ENCODE data around the gene BAZ1B. TPM values are rescaled to one million over a fixed set of nuclear protein-coding genes. Genes with fewer than 3 reads are reported as not detected.

Gene BAZ1B
- total and polyA plus RNA-seq, 2 of the 4 experiments (the other 2 are of a cell fraction): 20.2 to 45.0 TPM

DNA sequence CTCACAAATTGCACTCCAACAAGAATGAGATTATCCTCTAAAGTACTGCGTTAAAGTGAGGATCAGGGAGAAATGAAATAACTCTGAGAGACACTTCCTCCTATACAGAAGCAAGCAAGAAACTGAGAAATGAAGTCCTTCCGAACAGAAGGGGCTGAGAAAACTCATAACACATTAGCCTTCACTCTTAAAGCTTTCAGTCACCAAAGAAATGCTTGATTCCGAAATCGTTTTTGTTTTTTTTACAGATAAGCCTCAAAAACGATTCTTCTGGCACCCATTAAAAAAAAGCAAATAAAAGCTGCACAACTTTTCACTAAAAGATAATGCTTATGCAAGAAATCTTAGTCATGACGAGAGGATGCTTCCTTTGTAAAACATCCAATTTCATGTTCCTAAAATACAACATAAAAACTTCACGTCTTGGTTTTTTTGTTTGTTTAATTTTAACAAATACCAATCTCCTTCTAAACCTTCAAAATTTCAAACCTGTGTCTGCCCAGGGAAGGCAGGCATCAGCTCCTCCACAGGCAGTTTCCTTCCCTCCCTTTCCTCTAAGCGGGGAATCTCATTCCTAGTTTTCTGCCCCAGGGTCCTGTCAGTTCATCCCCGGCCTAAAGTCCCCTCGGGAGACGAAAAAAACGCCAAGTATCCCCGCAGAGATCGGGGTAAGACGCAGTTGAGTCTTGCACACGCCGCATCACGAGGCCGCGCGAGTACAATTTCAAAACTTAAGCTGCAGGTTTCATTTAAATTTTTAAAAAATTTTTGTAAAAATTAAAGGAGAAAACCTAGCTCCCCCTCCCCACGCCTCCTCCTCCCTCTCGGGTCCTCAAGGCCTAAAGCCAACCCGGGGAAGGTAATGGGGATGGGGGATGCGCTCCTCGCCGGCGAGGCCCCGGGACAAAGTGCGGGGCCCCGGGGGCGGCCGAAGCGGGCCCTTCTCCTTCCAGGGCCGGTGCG is 1.1 kb downstream of the BAZ1B start:
- H3K4me3 ChIP-seq (ENCODE audit: insufficient read depth, low read depth, low read length): peak overlapping the region; percentile 60
- H3K4me1 ChIP-seq (ENCODE audit: control insufficient read depth, insufficient read depth, low read length): peaks cover 6% of the 10 kb centered on the region
- H3K4me2 ChIP-seq (ENCODE audit: low read depth, low read length): peak overlapping the region; percentile 89
- no peak for ATAC-seq (ENCODE audit: low read depth)
- H3K23ac ChIP-seq (ENCODE audit: low read depth, low read length): peak overlapping the region; percentile 92
- H4K91ac ChIP-seq (ENCODE audit: insufficient read depth, low read depth, low read length): peak overlapping the region; percentile 20
- H3K14ac ChIP-seq (replicated peaks; ENCODE audit: low read depth, low read length): peak overlapping the region; percentile 54
- WGBS, 2 experiments (ENCODE audit: extremely low coverage in 2 of 2, insufficient read length in 1 of 2): 0% methylated on average over 15 of the region's 36 CpGs; no CpG with 5 or more reads in 1 of the 2 experiments
- peak overlapping the region; percentile 50 for H3K18ac ChIP-seq (ENCODE audit: low read depth, low read length)
- H3K4ac ChIP-seq (ENCODE audit: low read depth, low read length): peak overlapping the region; percentile 73
- H3K9me3 ChIP-seq (ENCODE audit: control insufficient read depth, insufficient read depth, low read length): no peaks in the 10 kb centered on the region
- H2AFZ ChIP-seq (replicated peaks; ENCODE audit: low read length, poor library complexity): peak overlapping the region; percentile 93
- H3K36me3 ChIP-seq (ENCODE audit: control insufficient read depth, insufficient read depth, low read length): peaks cover 8% of the 10 kb centered on the region
- in situ Hi-C loops (cut with MboI; ENCODE audit: low sequenced_read_pairs) (no loop called here), intact Hi-C loops (cut with micrococcal nuclease) (loop anchor here (5.0 kb wide), 1 partner anchor 146 kb away; the partner anchor contains the start of gene VPS37D), dilution Hi-C loops (cut with HindIII; ENCODE audit: low sequenced_read_pairs, unreplicated experiment) (no loop called here)
- peak overlapping the region; percentile 20; a peak in 3 of 4 replicates for H4K8ac ChIP-seq (ENCODE audit: low read depth in 2 of 2, low read length in 2 of 2)
- ChIA-PET CTCF (interaction anchor here (0.7 to 0.8 kb wide), 2 partner anchors 26 to 196 kb away, joined by 3 read pairs; no protein-coding TSS in a partner anchor), POLR2A (ENCODE audit: unreplicated experiment) (interaction anchor here (0.6 kb wide), 2 partner anchors 56 to 183 kb away, joined by 7 to 10 read pairs; no protein-coding TSS in a partner anchor)
- peak overlapping the region; percentile 61 for H3K56ac ChIP-seq (ENCODE audit: extremely low read depth, insufficient read depth, low read length)
- H3K79me1 ChIP-seq (ENCODE audit: low read depth in 1 of 2, low read length in 2 of 2): peaks cover 0 to 22% of the 10 kb centered on the region in 2 experiments; a peak in 2 of 4 replicates
- H3K9ac ChIP-seq (ENCODE audit: low read depth, low read length): peak overlapping the region; percentile 99
- peaks cover 45% of the 10 kb centered on the region for H4K20me1 ChIP-seq (ENCODE audit: insufficient read depth, low read length)
- BruUV-seq (replicated peaks): no TSS peak
- no peaks in the 10 kb centered on the region for H3K27me3 ChIP-seq (ENCODE audit: control insufficient read depth, insufficient read depth, low read length)
- peak overlapping the region; percentile 78 for H2AK5ac ChIP-seq (ENCODE audit: low read depth, low read length)
- H2BK20ac ChIP-seq (ENCODE audit: low read depth, low read length): no peak overlapping the region
- peaks cover 5% of the 10 kb centered on the region for H3K9me1 ChIP-seq (ENCODE audit: insufficient read depth, low read length)
- H2BK5ac ChIP-seq (ENCODE audit: low read depth, low read length, poor library complexity, severe bottlenecking): peak overlapping the region; percentile 75
- no peak overlapping the region for H2BK15ac ChIP-seq (ENCODE audit: low read depth, low read length)
- H3K27ac ChIP-seq (ENCODE audit: insufficient read depth, low read length): peak overlapping the region; percentile 98
- DNase-seq: peak; percentile 30
- peak overlapping the region; percentile 7; the same call in 1 of the 2 replicates for H4K5ac ChIP-seq (ENCODE audit: low read depth, low read length)
- TF ChIP-seq CEBPB (IDR thresholded peaks at IDR 0.05; ENCODE audit: low read depth, low read length) (peak; percentile 56), FOS (IDR thresholded peaks at IDR 0.05; ENCODE audit: low read depth, low read length) (no peak)
- H2AK9ac ChIP-seq (replicated peaks; ENCODE audit: low read depth, low read length, poor library complexity): peak overlapping the region; percentile 94
- no peak overlapping the region for H2BK120ac ChIP-seq (ENCODE audit: low read depth, low read length)
